Measurements from ENCODE around the gene WDFY1.
"Not testable (repeated sequence)": the region's sequence is repeated elsewhere in the genome, so short reads cannot be mapped to it uniquely, and the experiment has no call there.

DNA sequence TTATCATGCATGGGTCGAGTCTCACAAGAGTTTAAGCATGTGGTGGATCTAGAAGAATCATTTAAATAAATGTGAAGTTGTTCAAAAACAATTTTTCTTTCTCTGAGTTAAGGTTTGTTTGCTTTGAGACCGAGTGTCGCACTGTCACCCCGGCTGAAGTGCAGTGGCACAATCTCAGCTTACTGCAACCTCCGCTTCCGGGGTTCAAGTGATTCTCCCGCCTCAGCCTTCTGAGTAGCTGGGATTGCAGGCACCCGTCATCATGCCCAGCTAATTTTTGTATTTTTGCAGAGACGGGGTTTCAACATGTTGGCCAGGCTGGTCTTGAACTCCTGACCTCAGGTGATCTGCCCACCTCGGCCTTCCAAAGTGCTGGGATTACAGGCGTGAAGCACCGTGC, 73.5 kb downstream of the WDFY1 start:
- TF ChIP-seq, protein P1, sequence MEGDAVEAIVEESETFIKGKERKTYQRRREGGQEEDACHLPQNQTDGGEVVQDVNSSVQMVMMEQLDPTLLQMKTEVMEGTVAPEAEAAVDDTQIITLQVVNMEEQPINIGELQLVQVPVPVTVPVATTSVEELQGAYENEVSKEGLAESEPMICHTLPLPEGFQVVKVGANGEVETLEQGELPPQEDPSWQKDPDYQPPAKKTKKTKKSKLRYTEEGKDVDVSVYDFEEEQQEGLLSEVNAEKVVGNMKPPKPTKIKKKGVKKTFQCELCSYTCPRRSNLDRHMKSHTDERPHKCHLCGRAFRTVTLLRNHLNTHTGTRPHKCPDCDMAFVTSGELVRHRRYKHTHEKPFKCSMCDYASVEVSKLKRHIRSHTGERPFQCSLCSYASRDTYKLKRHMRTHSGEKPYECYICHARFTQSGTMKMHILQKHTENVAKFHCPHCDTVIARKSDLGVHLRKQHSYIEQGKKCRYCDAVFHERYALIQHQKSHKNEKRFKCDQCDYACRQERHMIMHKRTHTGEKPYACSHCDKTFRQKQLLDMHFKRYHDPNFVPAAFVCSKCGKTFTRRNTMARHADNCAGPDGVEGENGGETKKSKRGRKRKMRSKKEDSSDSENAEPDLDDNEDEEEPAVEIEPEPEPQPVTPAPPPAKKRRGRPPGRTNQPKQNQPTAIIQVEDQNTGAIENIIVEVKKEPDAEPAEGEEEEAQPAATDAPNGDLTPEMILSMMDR (IDR thresholded peaks at IDR 0.05): not testable (repeated sequence)
- TF ChIP-seq POLR2A, EP300, POLR2AphosphoS5 (IDR thresholded peaks at IDR 0.05): not testable (repeated sequence)
